ENCODE data around the gene SLC26A11.

DNA sequence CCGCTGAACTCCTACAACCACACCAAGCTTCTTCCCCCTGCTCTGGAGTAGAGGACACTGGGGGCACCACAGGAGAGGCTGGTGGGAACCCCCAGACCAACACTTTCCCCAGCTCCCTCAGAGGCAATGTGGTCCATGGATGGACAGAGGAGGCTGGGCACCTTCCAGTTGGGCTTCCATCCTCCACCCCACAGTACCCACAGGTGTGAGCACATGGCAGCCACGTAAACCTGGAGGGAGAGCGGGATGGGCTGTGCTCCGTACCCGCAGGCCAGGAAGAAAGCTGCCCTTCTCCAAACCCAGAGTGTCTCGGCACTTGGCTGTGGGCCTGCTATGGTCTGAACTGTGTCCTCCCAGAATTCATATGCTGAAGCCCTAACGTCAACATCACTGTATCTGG, 1.8 kb upstream of the SLC26A11 start:
- TF ChIP-seq, protein P1, sequence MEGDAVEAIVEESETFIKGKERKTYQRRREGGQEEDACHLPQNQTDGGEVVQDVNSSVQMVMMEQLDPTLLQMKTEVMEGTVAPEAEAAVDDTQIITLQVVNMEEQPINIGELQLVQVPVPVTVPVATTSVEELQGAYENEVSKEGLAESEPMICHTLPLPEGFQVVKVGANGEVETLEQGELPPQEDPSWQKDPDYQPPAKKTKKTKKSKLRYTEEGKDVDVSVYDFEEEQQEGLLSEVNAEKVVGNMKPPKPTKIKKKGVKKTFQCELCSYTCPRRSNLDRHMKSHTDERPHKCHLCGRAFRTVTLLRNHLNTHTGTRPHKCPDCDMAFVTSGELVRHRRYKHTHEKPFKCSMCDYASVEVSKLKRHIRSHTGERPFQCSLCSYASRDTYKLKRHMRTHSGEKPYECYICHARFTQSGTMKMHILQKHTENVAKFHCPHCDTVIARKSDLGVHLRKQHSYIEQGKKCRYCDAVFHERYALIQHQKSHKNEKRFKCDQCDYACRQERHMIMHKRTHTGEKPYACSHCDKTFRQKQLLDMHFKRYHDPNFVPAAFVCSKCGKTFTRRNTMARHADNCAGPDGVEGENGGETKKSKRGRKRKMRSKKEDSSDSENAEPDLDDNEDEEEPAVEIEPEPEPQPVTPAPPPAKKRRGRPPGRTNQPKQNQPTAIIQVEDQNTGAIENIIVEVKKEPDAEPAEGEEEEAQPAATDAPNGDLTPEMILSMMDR (IDR thresholded peaks at IDR 0.05) = no peak
- TF ChIP-seq POLR2A (IDR thresholded peaks at IDR 0.05) = no peak
